22Rv1 (cell line): ENCODE measurements around the gene ELOVL7.

Experiments used
- H3K27ac ChIP-seq: fragments of 450-650 bp; 2 replicates; pipeline ENCODE4 v1.5.1; 2017
- ZFX ChIP-seq: fragments of 450-650 bp; IDR thresholded peaks from 2 replicates; pipeline ENCODE4 v1.6.1; 2017; ENCODE audit warnings: antibody characterized with exemption, borderline replicate concordance
- TF ChIP-seq, protein P1 (sequence below): fragments of 450-650 bp; IDR thresholded peaks from 2 replicates; pipeline ENCODE4 v1.5.1; 2017; ENCODE audit warnings: mild to moderate bottlenecking

The ELOVL7 gene

DNA sequence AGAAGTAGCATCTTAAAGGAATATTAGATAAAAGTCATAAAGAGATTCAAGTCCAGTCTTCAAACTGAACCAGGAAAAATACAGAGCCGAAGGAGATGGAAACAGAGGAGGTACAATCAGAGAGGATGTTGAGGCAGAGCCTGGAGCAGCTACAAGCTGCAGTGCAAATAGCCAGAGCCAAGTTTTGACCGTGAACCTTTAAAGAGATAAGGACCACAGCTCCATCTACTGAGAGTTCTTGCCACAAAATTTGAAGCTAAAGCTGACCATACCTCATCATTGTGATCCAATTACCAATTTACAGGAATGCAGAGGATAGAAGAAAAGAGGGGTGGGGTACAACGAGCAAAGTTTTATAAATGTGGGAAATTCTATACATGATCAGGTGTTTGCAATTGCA lies 133.7 kb downstream of the ELOVL7 start:
- TF ChIP-seq ZFX: no peak
- TF ChIP-seq, protein P1, sequence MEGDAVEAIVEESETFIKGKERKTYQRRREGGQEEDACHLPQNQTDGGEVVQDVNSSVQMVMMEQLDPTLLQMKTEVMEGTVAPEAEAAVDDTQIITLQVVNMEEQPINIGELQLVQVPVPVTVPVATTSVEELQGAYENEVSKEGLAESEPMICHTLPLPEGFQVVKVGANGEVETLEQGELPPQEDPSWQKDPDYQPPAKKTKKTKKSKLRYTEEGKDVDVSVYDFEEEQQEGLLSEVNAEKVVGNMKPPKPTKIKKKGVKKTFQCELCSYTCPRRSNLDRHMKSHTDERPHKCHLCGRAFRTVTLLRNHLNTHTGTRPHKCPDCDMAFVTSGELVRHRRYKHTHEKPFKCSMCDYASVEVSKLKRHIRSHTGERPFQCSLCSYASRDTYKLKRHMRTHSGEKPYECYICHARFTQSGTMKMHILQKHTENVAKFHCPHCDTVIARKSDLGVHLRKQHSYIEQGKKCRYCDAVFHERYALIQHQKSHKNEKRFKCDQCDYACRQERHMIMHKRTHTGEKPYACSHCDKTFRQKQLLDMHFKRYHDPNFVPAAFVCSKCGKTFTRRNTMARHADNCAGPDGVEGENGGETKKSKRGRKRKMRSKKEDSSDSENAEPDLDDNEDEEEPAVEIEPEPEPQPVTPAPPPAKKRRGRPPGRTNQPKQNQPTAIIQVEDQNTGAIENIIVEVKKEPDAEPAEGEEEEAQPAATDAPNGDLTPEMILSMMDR: no peak
- H3K27ac ChIP-seq: no peak overlapping the region

DNA sequence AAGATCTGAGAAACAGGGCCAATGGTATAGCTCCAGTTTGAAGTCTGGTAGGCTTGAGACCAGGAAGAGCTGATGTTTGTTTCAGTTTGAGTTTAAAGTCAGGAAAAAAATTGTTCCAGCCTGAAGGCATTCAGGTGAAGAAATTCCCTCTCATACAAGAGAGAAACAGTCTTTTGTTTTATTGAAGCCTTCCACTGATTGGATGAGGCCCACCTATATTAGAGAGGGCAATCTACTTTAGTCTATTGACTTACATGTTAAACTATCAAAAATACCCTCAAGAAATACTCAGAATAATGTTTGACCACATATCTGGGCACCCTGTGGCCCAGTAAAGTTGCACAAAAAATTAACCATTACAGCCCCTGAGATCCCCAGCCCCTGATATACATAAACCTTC lies 138.9 kb downstream of the ELOVL7 start:
- H3K27ac ChIP-seq: no peak overlapping the region
- TF ChIP-seq, protein P1: no peak
- TF ChIP-seq ZFX: no peak

DNA sequence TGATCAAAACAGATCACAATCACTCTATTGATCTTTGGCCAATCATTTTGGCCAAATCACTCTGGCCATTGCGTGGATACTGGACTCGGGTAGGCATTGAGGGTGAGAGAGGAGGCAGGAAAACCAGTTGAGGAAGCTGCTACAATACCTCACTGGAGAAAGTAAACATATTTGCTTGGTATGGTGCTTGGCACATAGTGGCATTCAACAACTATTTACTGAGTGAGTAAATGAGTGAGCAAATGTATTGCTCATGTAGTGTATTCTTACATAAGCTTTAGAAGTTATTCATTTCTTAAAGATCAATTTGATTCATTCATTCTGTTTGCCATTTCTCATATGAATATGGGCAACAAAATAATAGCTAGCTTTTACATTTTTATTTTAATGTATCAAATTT lies 140.1 kb downstream of the ELOVL7 start:
- no peak for TF ChIP-seq ZFX
- TF ChIP-seq, protein P1: no peak
- no peak overlapping the region for H3K27ac ChIP-seq
